Endothelial cell (in vitro differentiated cells): ENCODE measurements around the gene KMT2A. TPM values are rescaled to one million over a fixed set of nuclear protein-coding genes. Genes with fewer than 3 reads are reported as not detected.

Experiments
- DNase-seq: peaks from one replicate; pipeline ENCODE4 v3.0.0; 2021; ENCODE audit warnings: low spot score
- H3K27ac Mint-ChIP-seq: one replicate; pipeline ENCODE4 v1.8.0; 2021; ENCODE audit warnings: mixed read lengths, inconsistent platforms; ENCODE audit not compliant: unreplicated experiment
- H3K27me3 Mint-ChIP-seq: one replicate; pipeline ENCODE4 v1.8.0; 2021; ENCODE audit warnings: mild to moderate bottlenecking, moderate library complexity, mixed read lengths, inconsistent platforms; ENCODE audit not compliant: unreplicated experiment
- H3K36me3 Mint-ChIP-seq: one replicate; pipeline ENCODE4 v1.8.0; 2021; ENCODE audit warnings: mild to moderate bottlenecking, low read depth, mixed read lengths, inconsistent platforms; ENCODE audit not compliant: unreplicated experiment
- H3K4me1 Mint-ChIP-seq: one replicate; pipeline ENCODE4 v1.8.0; 2021; ENCODE audit warnings: mild to moderate bottlenecking, mixed read lengths, inconsistent platforms; ENCODE audit not compliant: unreplicated experiment
- H3K4me3 Mint-ChIP-seq: one replicate; pipeline ENCODE4 v1.8.0; 2021; ENCODE audit warnings: mild to moderate bottlenecking, mixed read lengths, inconsistent platforms; ENCODE audit not compliant: unreplicated experiment
- H3K9me3 Mint-ChIP-seq: one replicate; pipeline ENCODE4 v1.8.0; 2021; ENCODE audit warnings: mixed read lengths, inconsistent platforms; ENCODE audit not compliant: unreplicated experiment
- long read RNA-seq: library from polyadenylated mRNA; unstranded; transcript quantifications from one replicate; pipeline ENCODE4 v2.0.0, GENCODE V29; 2020; ENCODE audit not compliant: unreplicated experiment
- total RNA-seq: library from RNA; stranded (reverse); fragmentation: NEBNext Ultra II Directional; extraction: Animal tissue kit (Norgen Biotek cat#: 25700); gene quantifications from one replicate; pipeline ENCODE4 v1.2.1, GENCODE V29; 2021; ENCODE audit not compliant: unreplicated experiment
- TF ChIP-seq, protein P1 (sequence below): fragments of 200-600 bp; sonication (generic); IDR thresholded peaks from one replicate; pipeline ENCODE4 v1.5.0; 2021; ENCODE audit warnings: antibody characterized with exemption; ENCODE audit not compliant: unreplicated experiment

The KMT2A gene
- total RNA-seq, result 104 TPM
- long read RNA-seq, partial matches to known transcripts, result 0 of 2 reads
- long read RNA-seq, other reads (novel, unspliced or antisense), result 2 of 2 reads

GRCh38 chr11:118435893-118436624, at the start of gene KMT2A:
Gene KMT2A (plus strand): TSS chr11:118436492. CDS start chr11:118436513, 21 bp downstream.
- TF ChIP-seq, protein P1, sequence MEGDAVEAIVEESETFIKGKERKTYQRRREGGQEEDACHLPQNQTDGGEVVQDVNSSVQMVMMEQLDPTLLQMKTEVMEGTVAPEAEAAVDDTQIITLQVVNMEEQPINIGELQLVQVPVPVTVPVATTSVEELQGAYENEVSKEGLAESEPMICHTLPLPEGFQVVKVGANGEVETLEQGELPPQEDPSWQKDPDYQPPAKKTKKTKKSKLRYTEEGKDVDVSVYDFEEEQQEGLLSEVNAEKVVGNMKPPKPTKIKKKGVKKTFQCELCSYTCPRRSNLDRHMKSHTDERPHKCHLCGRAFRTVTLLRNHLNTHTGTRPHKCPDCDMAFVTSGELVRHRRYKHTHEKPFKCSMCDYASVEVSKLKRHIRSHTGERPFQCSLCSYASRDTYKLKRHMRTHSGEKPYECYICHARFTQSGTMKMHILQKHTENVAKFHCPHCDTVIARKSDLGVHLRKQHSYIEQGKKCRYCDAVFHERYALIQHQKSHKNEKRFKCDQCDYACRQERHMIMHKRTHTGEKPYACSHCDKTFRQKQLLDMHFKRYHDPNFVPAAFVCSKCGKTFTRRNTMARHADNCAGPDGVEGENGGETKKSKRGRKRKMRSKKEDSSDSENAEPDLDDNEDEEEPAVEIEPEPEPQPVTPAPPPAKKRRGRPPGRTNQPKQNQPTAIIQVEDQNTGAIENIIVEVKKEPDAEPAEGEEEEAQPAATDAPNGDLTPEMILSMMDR, result no peak
- Mint-ChIP-seq H3K36me3 (no peaks in the 10 kb centered on the region), H3K27ac (peak within 1 kb of the TSS; percentile 97), H3K4me1 (peaks cover 33% of the 10 kb centered on the region), H3K27me3 (peaks cover 6% of the 10 kb centered on the region), H3K9me3 (no peaks in the 10 kb centered on the region), H3K4me3 (peak within 1 kb of the TSS; percentile 98)
- peak; percentile 100 for DNase-seq

- H3K9me3 Mint-ChIP-seq, result no peaks in the 10 kb centered on the region
- TF ChIP-seq, protein P1, result no peak
- no peaks in the 10 kb centered on the region for H3K27me3 Mint-ChIP-seq
- no peak for DNase-seq
- H3K4me1 Mint-ChIP-seq, result peaks cover 16% of the 10 kb centered on the region
- H3K36me3 Mint-ChIP-seq, result peaks cover 15% of the 10 kb centered on the region
- H3K27ac Mint-ChIP-seq, result no peak overlapping the region
- H3K4me3 Mint-ChIP-seq, result no peak overlapping the region
Measured at GRCh38 chr11:118396097-118396501, 40.2 kb upstream of the KMT2A start.

DNA sequence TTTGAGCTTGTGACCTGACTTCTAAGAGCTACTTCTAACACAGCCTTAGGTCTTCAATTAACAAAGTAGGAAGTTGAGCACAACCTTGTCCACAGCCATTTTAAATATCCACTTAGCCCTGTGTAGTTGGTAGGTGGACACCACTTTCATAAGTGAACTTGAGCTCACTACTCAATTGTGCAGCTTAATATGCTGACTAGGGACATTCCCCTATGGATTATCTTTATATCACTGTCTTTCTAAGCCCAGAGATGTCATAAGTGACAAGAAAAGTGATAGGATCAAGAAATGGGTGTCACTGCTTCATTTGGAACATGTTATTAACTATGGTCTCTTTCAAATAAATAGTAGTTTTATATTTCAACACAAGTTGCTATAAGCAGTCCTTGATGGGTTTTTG, 38.8 kb upstream of the KMT2A start:
- DNase-seq, result no peak
- Mint-ChIP-seq H3K4me3 (no peak overlapping the region), H3K27me3 (peaks cover 8% of the 10 kb centered on the region), H3K36me3 (peaks cover 17% of the 10 kb centered on the region), H3K9me3 (no peaks in the 10 kb centered on the region), H3K4me1 (peaks cover 25% of the 10 kb centered on the region), H3K27ac (no peak overlapping the region)
- TF ChIP-seq, protein P1, result no peak

GRCh38 chr11:118398791-118399559, 37.3 kb upstream of the KMT2A start:
- no peak for DNase-seq
- H3K36me3 Mint-ChIP-seq, result peaks cover 12% of the 10 kb centered on the region
- peaks cover 8% of the 10 kb centered on the region for H3K27me3 Mint-ChIP-seq
- no peak overlapping the region for H3K27ac Mint-ChIP-seq
- H3K4me3 Mint-ChIP-seq, result peak overlapping the region; percentile 51
- TF ChIP-seq, protein P1, result no peak
- H3K9me3 Mint-ChIP-seq, result no peaks in the 10 kb centered on the region
- peaks cover 26% of the 10 kb centered on the region for H3K4me1 Mint-ChIP-seq
